KMS-11 (cell line): ENCODE data around the gene DLK2.

Experiments used
- H2AFZ ChIP-seq: fragments of 200-600 bp; sonication (generic); 2 replicates; pipeline ENCODE4 v1.6.1; 2016; ENCODE audit warnings: antibody characterized with exemption, mixed run types, low read depth
- H3K27ac ChIP-seq: fragments of 200-600 bp; sonication (generic); 2 replicates; pipeline ENCODE4 v1.6.1; 2016; ENCODE audit warnings: mild to moderate bottlenecking, mixed run types
- H3K27me3 ChIP-seq: fragments of 200-600 bp; sonication (generic); 2 replicates; pipeline ENCODE4 v1.6.1; 2017; ENCODE audit warnings: mild to moderate bottlenecking, low read depth, mixed run types, moderate library complexity; ENCODE audit not compliant: insufficient read depth
- H3K36me3 ChIP-seq: fragments of 200-600 bp; sonication (generic); 2 replicates; pipeline ENCODE4 v1.6.1; 2017; ENCODE audit warnings: mild to moderate bottlenecking, mixed run types; ENCODE audit not compliant: insufficient read depth
- H3K4me1 ChIP-seq: fragments of 200-600 bp; sonication (generic); 2 replicates; pipeline ENCODE4 v1.6.1; 2016; ENCODE audit warnings: mild to moderate bottlenecking, low read depth, mixed run types; ENCODE audit not compliant: poor library complexity, severe bottlenecking
- H3K4me2 ChIP-seq: fragments of 200-600 bp; sonication (generic); 2 replicates; pipeline ENCODE4 v1.7.0; 2016; ENCODE audit warnings: mild to moderate bottlenecking, mixed run types
- H3K4me3 ChIP-seq: fragments of 200-600 bp; sonication (generic); IDR thresholded peaks from 2 replicates; pipeline ENCODE4 v1.6.1; 2017; ENCODE audit warnings: low read depth, low read length, mixed read lengths; ENCODE audit not compliant: insufficient read depth
- H3K79me2 ChIP-seq: fragments of 200-600 bp; sonication (generic); 2 replicates; pipeline ENCODE4 v1.6.1; 2016; ENCODE audit warnings: low read depth, mixed run types; ENCODE audit not compliant: insufficient read depth
- H3K9ac ChIP-seq: fragments of 200-600 bp; sonication (generic); 2 replicates; pipeline ENCODE4 v1.6.1; 2016; ENCODE audit warnings: mild to moderate bottlenecking, mixed run types
- H4K20me1 ChIP-seq: fragments of 200-600 bp; sonication (generic); 2 replicates; pipeline ENCODE4 v1.6.1; 2016; ENCODE audit warnings: mild to moderate bottlenecking, mixed run types; ENCODE audit not compliant: insufficient read depth
- CTCF ChIP-seq: fragments of 200-600 bp; sonication (generic); conservative IDR thresholded peaks from 2 replicates; pipeline ENCODE4 v1.6.1; 2017; ENCODE audit warnings: low read depth, mild to moderate bottlenecking, antibody characterized with exemption, low read length, moderate library complexity, mixed read lengths

Gene DLK2

GRCh38 chr6:43452896-43453295, 2.5 kb downstream of the DLK2 start:
- Histone ChIP-seq H3K36me3 (no peaks in the 10 kb centered on the region), H3K4me1 (peaks cover 10% of the 10 kb centered on the region), H4K20me1 (no peaks in the 10 kb centered on the region), H3K27ac (no peak overlapping the region), H3K9ac (no peak overlapping the region), H3K4me2 (no peak overlapping the region), H2AFZ (no peak overlapping the region), H3K79me2 (no peaks in the 10 kb centered on the region), H3K4me3 (no peak overlapping the region), H3K27me3 (peaks cover 21% of the 10 kb centered on the region)
- no peak for TF ChIP-seq CTCF

DNA sequence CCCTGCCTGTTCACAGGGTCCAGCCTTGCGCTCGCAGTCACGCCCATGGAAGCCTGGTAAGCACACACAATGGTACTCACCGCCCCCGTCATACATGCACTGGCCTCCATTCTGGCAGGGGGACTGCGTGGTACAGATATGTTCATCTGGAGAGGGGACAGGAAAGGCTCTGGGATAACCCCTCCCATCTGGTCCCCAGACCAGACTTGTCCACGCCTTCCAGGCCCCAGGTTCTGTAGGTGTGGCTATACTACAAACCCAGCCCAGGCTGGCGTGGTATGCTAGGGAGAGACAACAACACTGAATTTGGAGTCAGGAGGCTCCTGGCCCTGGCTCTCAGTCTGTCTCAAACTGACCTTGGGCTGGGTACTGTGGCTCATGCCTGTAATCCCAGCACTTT, 3.4 kb downstream of the DLK2 start:
- H4K20me1 ChIP-seq: no peaks in the 10 kb centered on the region
- no peaks in the 10 kb centered on the region for H3K36me3 ChIP-seq
- H3K4me2 ChIP-seq: no peak overlapping the region

DNA sequence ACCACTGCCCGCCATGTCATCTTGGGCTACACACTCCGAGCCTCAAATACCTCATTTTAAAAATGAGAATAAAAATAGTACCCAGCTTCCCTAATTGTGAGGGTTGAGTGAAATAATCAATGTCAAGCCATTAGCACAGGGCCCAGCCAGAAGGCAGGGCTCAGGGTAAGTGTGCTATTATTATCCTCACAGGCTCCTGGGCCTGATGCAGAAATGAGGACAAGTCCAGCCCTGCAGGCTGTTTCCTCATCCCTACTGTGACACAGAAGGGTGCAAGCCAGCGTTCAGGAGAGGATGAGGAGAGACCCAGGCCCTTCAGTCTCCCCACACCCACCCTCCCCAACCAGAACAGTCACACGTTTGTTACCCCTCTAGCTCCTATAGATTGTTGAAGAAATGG, 4.0 kb downstream of the DLK2 start:
- no peak overlapping the region for H3K27ac ChIP-seq
- no peaks in the 10 kb centered on the region for H3K79me2 ChIP-seq
- H3K4me3 ChIP-seq: no peak overlapping the region
- H2AFZ ChIP-seq: no peak overlapping the region
- H3K9ac ChIP-seq: no peak overlapping the region
- H3K4me1 ChIP-seq: peaks cover 10% of the 10 kb centered on the region
- TF ChIP-seq CTCF: no peak
- peaks cover 15% of the 10 kb centered on the region for H3K27me3 ChIP-seq
- H3K4me2 ChIP-seq: no peak overlapping the region
- no peaks in the 10 kb centered on the region for H3K36me3 ChIP-seq
- no peaks in the 10 kb centered on the region for H4K20me1 ChIP-seq

More for the DNA sequence above, 3.4 kb downstream of the DLK2 start:
- H3K4me3 ChIP-seq: no peak overlapping the region
- H3K27me3 ChIP-seq: peaks cover 20% of the 10 kb centered on the region
- no peak overlapping the region for H3K9ac ChIP-seq
- no peak overlapping the region for H3K27ac ChIP-seq
- H3K4me1 ChIP-seq: peaks cover 10% of the 10 kb centered on the region
- TF ChIP-seq CTCF: no peak
- no peak overlapping the region for H2AFZ ChIP-seq
- no peaks in the 10 kb centered on the region for H3K79me2 ChIP-seq

DNA sequence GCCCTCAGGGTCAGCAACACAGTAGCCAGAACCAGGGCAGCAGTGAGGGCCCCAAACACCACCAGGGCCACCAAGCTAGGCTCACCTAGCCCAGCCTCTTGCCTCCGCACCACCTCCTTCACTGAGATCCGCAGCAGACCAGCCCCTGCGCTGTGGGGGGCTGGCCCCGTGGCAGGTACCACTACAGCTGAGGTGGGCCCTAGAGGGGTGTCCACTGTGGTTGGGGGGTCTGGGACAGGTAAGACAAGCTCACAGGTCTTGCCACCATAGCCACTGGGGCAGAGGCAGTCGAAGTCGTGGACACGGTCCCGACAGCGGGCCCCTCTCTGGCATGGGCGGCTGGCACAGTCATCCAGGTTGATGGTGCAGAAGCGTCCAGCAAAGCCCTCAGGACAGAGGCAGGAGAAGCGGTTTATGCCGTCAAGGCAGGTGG, 4.6 kb downstream of the DLK2 start:
- Histone ChIP-seq H3K4me2 (no peak overlapping the region), H3K36me3 (no peaks in the 10 kb centered on the region)

More for the DNA sequence above, 4.6 kb downstream of the DLK2 start:
- H3K27me3 ChIP-seq: peaks cover 8% of the 10 kb centered on the region
- H2AFZ ChIP-seq: no peak overlapping the region
- no peak overlapping the region for H3K4me3 ChIP-seq
- no peak overlapping the region for H3K27ac ChIP-seq
- H3K9ac ChIP-seq: no peak overlapping the region
- H3K79me2 ChIP-seq: no peaks in the 10 kb centered on the region
- no peak for TF ChIP-seq CTCF
- no peaks in the 10 kb centered on the region for H4K20me1 ChIP-seq
- H3K4me1 ChIP-seq: peaks cover 4% of the 10 kb centered on the region
